ENCODE results near the gene STRN.
"Not testable (repeated sequence)": the region's sequence is repeated elsewhere in the genome, so short reads cannot be mapped to it uniquely, and the experiment has no call there.

Gene STRN

GRCh38 chr2:36966370-36967235 is at the start of gene STRN:
TSS of gene STRN (minus strand) at chr2:36966536. CDS start at chr2:36966463, 73 bp downstream.
- DNase-seq = peak; percentile 73

GRCh38 chr2:37013315-37013641 is 46.9 kb upstream of the STRN start:
- no peak for DNase-seq

GRCh38 chr2:37011130-37011529 is 44.8 kb upstream of the STRN start:
- DNase-seq = no peak

- DNase-seq = no peak
Observed at GRCh38 chr2:37005118-37005868, 39.0 kb upstream of the STRN start.

GRCh38 chr2:37000988-37001556 is 34.7 kb upstream of the STRN start:
- no peak for DNase-seq

GRCh38 chr2:37000318-37000717 is 34.0 kb upstream of the STRN start:
- DNase-seq = no peak

- DNase-seq = not testable (repeated sequence)
Observed at GRCh38 chr2:36999416-36999815, 33.1 kb upstream of the STRN start.

GRCh38 chr2:36993841-36994620 is 27.7 kb upstream of the STRN start:
- DNase-seq = no peak

GRCh38 chr2:36988008-36988407 is 21.7 kb upstream of the STRN start:
- DNase-seq = no peak

- no peak for DNase-seq
Observed at GRCh38 chr2:36982467-36982866, 16.1 kb upstream of the STRN start.

- DNase-seq = no peak
Observed at GRCh38 chr2:36981911-36982310, 15.6 kb upstream of the STRN start.

GRCh38 chr2:36979007-36979406 is 12.7 kb upstream of the STRN start:
- DNase-seq = not testable (repeated sequence)

GRCh38 chr2:36976065-36976464 is 9.7 kb upstream of the STRN start:
- no peak for DNase-seq

- no peak for DNase-seq
Observed at GRCh38 chr2:36975306-36975705, 9.0 kb upstream of the STRN start.

GRCh38 chr2:36973320-36973719 is 7.0 kb upstream of the STRN start:
- DNase-seq = no peak

GRCh38 chr2:36971990-36972389 is 5.7 kb upstream of the STRN start:
- DNase-seq = no peak

- no peak for DNase-seq
Observed at GRCh38 chr2:36967236-36967876, 1.0 kb upstream of the STRN start.

GRCh38 chr2:36965751-36966369 is 476 bp downstream of the STRN start:
- DNase-seq = no peak

GRCh38 chr2:36965206-36965605 is 1.1 kb downstream of the STRN start:
- no peak for DNase-seq

GRCh38 chr2:36964496-36965058 is 1.8 kb downstream of the STRN start:
- DNase-seq = no peak

- no peak for DNase-seq
Observed at GRCh38 chr2:36963734-36964133, 2.6 kb downstream of the STRN start.

- DNase-seq = no peak
Observed at GRCh38 chr2:36963106-36963505, 3.2 kb downstream of the STRN start.
